IMR-90 (cell line): ENCODE results near the gene SHC2. TPM values are rescaled to one million over a fixed set of nuclear protein-coding genes. Genes with fewer than 3 reads are reported as not detected.

Source experiments
- ATAC-seq: fragments of 200-7000 bp; cut with Tn5 transposase; 2 replicates; pipeline ENCODE4 v1.9.1; 2020; ENCODE audit warnings: low read depth, mild to moderate bottlenecking, moderate library complexity
- BruUV-seq: library from RNA; stranded (reverse); fragments of 400-500 nt; replicated peaks from 2 replicates; lab custom pipeline; 2021; lab: Mats Ljungman, UMichigan
- CTCF ChIA-PET: fragments of 300-600 bp; formaldehyde crosslinking; extraction: SDS; loops from one replicate; lab custom pipeline; 2021; ENCODE audit warnings: antibody characterized with exemption; lab: Yijun Ruan, JAX
- POLR2A ChIA-PET: fragments of 300-600 bp; sonication (Branson Sonifier 250); formaldehyde crosslinking; loops from one replicate; lab custom pipeline; 2022; ENCODE audit warnings: antibody characterized with exemption; ENCODE audit not compliant: unreplicated experiment; lab: Charles Lee
- DNase-seq: peaks from one replicate; pipeline ENCODE4 v3.0.0; 2013
- H2AFZ ChIP-seq: replicated peaks from 2 replicates; pipeline ENCODE3; 2013; ENCODE audit warnings: low read length, mild to moderate bottlenecking; ENCODE audit not compliant: poor library complexity
- H2AK5ac ChIP-seq: 2 replicates; pipeline ENCODE4 v1.6.1; 2013; ENCODE audit warnings: low read depth, low read length, inconsistent platforms
- H2AK9ac ChIP-seq: replicated peaks from 2 replicates; pipeline ENCODE3; 2013; ENCODE audit warnings: mild to moderate bottlenecking, low read depth, low read length, moderate library complexity; ENCODE audit not compliant: poor library complexity
- H2BK120ac ChIP-seq: 2 replicates; pipeline ENCODE4 v1.6.1; 2013; ENCODE audit warnings: low read depth, low read length, inconsistent platforms
- H2BK15ac ChIP-seq: 3 replicates; pipeline ENCODE4 v1.6.1; 2013; ENCODE audit warnings: low read depth, low read length, inconsistent platforms
- H2BK20ac ChIP-seq: 2 replicates; pipeline ENCODE4 v1.6.1; 2013; ENCODE audit warnings: low read depth, mild to moderate bottlenecking, inconsistent platforms, low read length, moderate library complexity
- H2BK5ac ChIP-seq: 2 replicates; pipeline ENCODE4 v1.6.1; 2013; ENCODE audit warnings: mild to moderate bottlenecking, low read depth, low read length, inconsistent platforms; ENCODE audit not compliant: poor library complexity, severe bottlenecking
- H3K14ac ChIP-seq: replicated peaks from 2 replicates; pipeline ENCODE4 v1.6.1; 2013; ENCODE audit warnings: low read depth, low read length, inconsistent platforms
- H3K18ac ChIP-seq: 2 replicates; pipeline ENCODE4 v1.6.1; 2013; ENCODE audit warnings: low read depth, low read length, control low read depth
- H3K23ac ChIP-seq: 2 replicates; pipeline ENCODE4 v1.6.1; 2013; ENCODE audit warnings: low read depth, low read length, inconsistent platforms
- H3K27ac ChIP-seq: 2 replicates; pipeline ENCODE4 v1.5.1; 2013; ENCODE audit warnings: mild to moderate bottlenecking, control low read depth, low read length; ENCODE audit not compliant: insufficient read depth
- H3K27me3 ChIP-seq: 2 replicates; pipeline ENCODE4 v1.6.1; 2013; ENCODE audit warnings: low read length; ENCODE audit not compliant: control insufficient read depth, insufficient read depth
- H3K36me3 ChIP-seq: 2 replicates; pipeline ENCODE4 v1.6.1; 2013; ENCODE audit warnings: low read length, mixed read lengths; ENCODE audit not compliant: control insufficient read depth, insufficient read depth
- H3K4ac ChIP-seq: 2 replicates; pipeline ENCODE4 v1.6.1; 2013; ENCODE audit warnings: low read depth, low read length, inconsistent platforms
- H3K4me1 ChIP-seq: 2 replicates; pipeline ENCODE4 v1.6.1; 2013; ENCODE audit warnings: low read length, mixed read lengths; ENCODE audit not compliant: control insufficient read depth, insufficient read depth
- H3K4me2 ChIP-seq: 2 replicates; pipeline ENCODE4 v1.6.1; 2013; ENCODE audit warnings: low read depth, mild to moderate bottlenecking, control low read depth, low read length, moderate library complexity
- H3K4me3 ChIP-seq: 2 replicates; pipeline ENCODE4 v1.5.1; 2013; ENCODE audit warnings: low read depth, mild to moderate bottlenecking, control low read depth, low read length, moderate library complexity; ENCODE audit not compliant: insufficient read depth
- H3K56ac ChIP-seq: 2 replicates; pipeline ENCODE4 v1.6.1; 2013; ENCODE audit warnings: low read length, inconsistent platforms; ENCODE audit not compliant: insufficient read depth; ENCODE audit errors: extremely low read depth
- H3K79me1 ChIP-seq, 2 experiments: 2 replicates each; pipeline ENCODE4 v1.6.1; 2013; ENCODE audit warnings: low read length in 2 of 2, inconsistent platforms in 1 of 2, low read depth in 1 of 2
- H3K9ac ChIP-seq: 2 replicates; pipeline ENCODE4 v1.6.1; 2013; ENCODE audit warnings: low read depth, low read length, control low read depth
- H3K9me1 ChIP-seq: 2 replicates; pipeline ENCODE4 v1.6.1; 2013; ENCODE audit warnings: low read length, inconsistent platforms; ENCODE audit not compliant: insufficient read depth
- H3K9me3 ChIP-seq: 2 replicates; pipeline ENCODE4 v1.6.1; 2013; ENCODE audit warnings: low read length; ENCODE audit not compliant: control insufficient read depth, insufficient read depth
- H4K20me1 ChIP-seq: 2 replicates; pipeline ENCODE4 v1.6.1; 2013; ENCODE audit warnings: low read length, inconsistent platforms; ENCODE audit not compliant: insufficient read depth
- H4K5ac ChIP-seq: 2 replicates; pipeline ENCODE4 v1.6.1; 2013; ENCODE audit warnings: mild to moderate bottlenecking, low read depth, low read length, control low read depth
- H4K8ac ChIP-seq, 2 experiments: 2 replicates each; pipeline ENCODE4 v1.6.1; 2013; ENCODE audit warnings: low read depth in 2 of 2, low read length in 2 of 2, control low read depth in 1 of 2, inconsistent platforms in 1 of 2
- H4K91ac ChIP-seq: 2 replicates; pipeline ENCODE4 v1.6.1; 2013; ENCODE audit warnings: low read depth, low read length, inconsistent platforms; ENCODE audit not compliant: insufficient read depth
- CEBPB ChIP-seq: IDR thresholded peaks from 2 replicates; pipeline ENCODE4 v1.6.1; 2012; ENCODE audit warnings: low read depth, low read length, improper control_type of control experiment
- FOS ChIP-seq: fragments of 150-350 bp; IDR thresholded peaks from 2 replicates; pipeline ENCODE4 v1.6.1; 2016; ENCODE audit warnings: low read depth, low read length
- MAFK ChIP-seq: IDR thresholded peaks from 2 replicates; pipeline ENCODE4 v1.6.1; 2012; ENCODE audit warnings: low read depth, low read length, improper control_type of control experiment
- MAZ ChIP-seq: IDR thresholded peaks from 2 replicates; pipeline ENCODE4 v1.6.1; 2012; ENCODE audit warnings: low read depth, mild to moderate bottlenecking, low read length, improper control_type of control experiment, moderate library complexity, borderline replicate concordance
- MXI1 ChIP-seq: IDR thresholded peaks from 2 replicates; pipeline ENCODE4 v1.6.1; 2012; ENCODE audit warnings: low read depth, mild to moderate bottlenecking, low read length, moderate library complexity, borderline replicate concordance
- NFE2L2 ChIP-seq: fragments of 150-350 bp; IDR thresholded peaks from 2 replicates; pipeline ENCODE4 v1.6.1; 2016; ENCODE audit warnings: low read depth, mild to moderate bottlenecking, low read length
- POLR2A ChIP-seq: IDR thresholded peaks from 2 replicates; pipeline ENCODE4 v1.6.1; 2012; ENCODE audit warnings: mild to moderate bottlenecking, low read depth, low read length
- RAD21 ChIP-seq: IDR thresholded peaks from 2 replicates; pipeline ENCODE4 v1.6.1; 2012; ENCODE audit warnings: low read length, improper control_type of control experiment
- RCOR1 ChIP-seq: IDR thresholded peaks from 2 replicates; pipeline ENCODE4 v1.6.1; 2012; ENCODE audit warnings: mild to moderate bottlenecking, low read length, improper control_type of control experiment; ENCODE audit not compliant: insufficient replicate concordance
- RFX5 ChIP-seq: IDR thresholded peaks from 2 replicates; pipeline ENCODE4 v1.8.0; 2012; ENCODE audit warnings: low read depth, mild to moderate bottlenecking, low read length, moderate library complexity
- SMC3 ChIP-seq: fragments of 150-350 bp; IDR thresholded peaks from 2 replicates; pipeline ENCODE4 v1.6.1; 2016; ENCODE audit warnings: low read depth, mild to moderate bottlenecking, antibody characterized with exemption, low read length, moderate library complexity
- WGBS, 2 experiments: methylation state at CpG; one replicate each; pipeline versions ENCODE4 v1.1.5 to v1.1.7; 2013; ENCODE audit warnings: missing lambda C conversion rate in 2 of 2; ENCODE audit not compliant: insufficient read length in 1 of 2; ENCODE audit errors: extremely low coverage in 2 of 2; 5-methylcytosine and 5-hydroxymethylcytosine counted together
- dilution Hi-C: fragments of 300-500 bp; cut with HindIII; formaldehyde crosslinking; loops from one replicate; pipeline ENCODE4 v1.14.3; 2018; ENCODE audit warnings: low sequenced_read_pairs; ENCODE audit not compliant: unreplicated experiment
- in situ Hi-C: fragments of 300-500 bp; cut with MboI; formaldehyde crosslinking; loops from 3 replicates; pipeline ENCODE4 v1.14.3; 2019; ENCODE audit warnings: low sequenced_read_pairs, inconsistent platforms, mixed read lengths
- intact Hi-C: fragments of 100-400 bp; cut with micrococcal nuclease; formaldehyde crosslinking; loops from 2 replicates; pipeline ENCODE4 v1.10.0; 2022
- polyA plus RNA-seq, 3 experiments: library from polyadenylated mRNA; depleted of rRNA; stranded (reverse); fragments of >200 nt; gene quantifications; 2 replicates each; pipeline ENCODE4 v1.2.3, GENCODE V29; 2012; ENCODE audit warnings: low replicate concordance in 1 of 3
- total RNA-seq: library from RNA; depleted of rRNA; stranded (reverse); fragments of >200 nt; gene quantifications from 2 replicates; pipeline ENCODE4 v1.2.3, GENCODE V29; 2012
- TF ChIP-seq, protein P1 (sequence below): conservative IDR thresholded peaks from 2 replicates; pipeline ENCODE4 v1.5.1; 2012; ENCODE audit warnings: mild to moderate bottlenecking, low read depth, low read length, improper control_type of control experiment
- TF ChIP-seq, protein P2 (sequence below): fragments of 150-350 bp; IDR thresholded peaks from 2 replicates; pipeline ENCODE4 v1.6.1; 2017; ENCODE audit warnings: mild to moderate bottlenecking, antibody characterized with exemption, low read length, low read depth

Gene SHC2
- total and polyA plus RNA-seq, 2 of the 4 experiments (the other 2 are of a cell fraction) = 0.68 TPM; not detected in 1

DNA sequence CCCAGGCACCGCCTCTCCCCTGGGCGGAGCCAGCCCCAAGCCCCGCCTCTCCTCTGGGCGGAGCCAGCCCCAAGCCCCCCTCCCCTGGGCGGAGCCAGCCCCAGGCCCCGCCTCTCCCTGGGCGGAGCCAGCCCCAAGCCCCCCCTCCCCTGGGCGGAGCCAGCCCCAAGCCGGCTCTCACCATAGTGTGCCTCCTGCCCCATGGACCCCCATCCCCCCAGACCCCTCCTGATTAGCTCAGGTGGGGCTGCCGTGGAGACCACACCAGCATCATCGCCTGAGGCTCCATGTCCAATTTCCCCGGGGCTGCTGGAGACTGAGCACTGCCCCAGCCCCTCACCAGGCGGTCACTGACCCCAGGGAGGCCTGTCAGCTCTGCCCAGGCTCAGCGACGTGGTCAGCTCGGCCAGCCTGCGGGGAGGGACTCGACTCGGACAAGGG, 31.3 kb upstream of the SHC2 start:
- Histone ChIP-seq H2AK9ac (no peak overlapping the region), H2BK15ac (no peak overlapping the region), H3K36me3 (no peaks in the 10 kb centered on the region), H4K5ac (no peak overlapping the region), H4K91ac (no peak overlapping the region), H3K18ac (no peak overlapping the region), H2BK120ac (no peak overlapping the region), H3K4me1 (peaks cover 4% of the 10 kb centered on the region; the same call in 1 of the 2 replicates), H4K20me1 (no peaks in the 10 kb centered on the region), H2BK5ac (no peak overlapping the region), H3K4me3 (no peak overlapping the region), H3K9ac (no peak overlapping the region), H3K27ac (no peak overlapping the region), H2AFZ (no peak overlapping the region), H2BK20ac (no peak overlapping the region), H3K9me3 (no peaks in the 10 kb centered on the region), H2AK5ac (no peak overlapping the region), H3K56ac (no peak overlapping the region), H3K14ac (no peak overlapping the region), H3K23ac (no peak overlapping the region), H3K4me2 (no peak overlapping the region), H3K9me1 (peaks cover 4% of the 10 kb centered on the region; the same call in 1 of the 2 replicates), H3K4ac (no peak overlapping the region), H3K27me3 (peaks cover 6% of the 10 kb centered on the region; the same call in 1 of the 2 replicates), H3K79me1 (peaks cover 0 to 7% of the 10 kb centered on the region in 2 experiments; a peak in 1 of 4 replicates), H4K8ac (no peak overlapping the region)
- TF ChIP-seq CEBPB (no peak), POLR2A (no peak), MAZ (no peak), FOS (no peak), RCOR1 (no peak), MXI1 (no peak), RAD21 (no peak), NFE2L2 (no peak), SMC3 (no peak), RFX5 (no peak), MAFK (no peak)
- TF ChIP-seq, protein P1, sequence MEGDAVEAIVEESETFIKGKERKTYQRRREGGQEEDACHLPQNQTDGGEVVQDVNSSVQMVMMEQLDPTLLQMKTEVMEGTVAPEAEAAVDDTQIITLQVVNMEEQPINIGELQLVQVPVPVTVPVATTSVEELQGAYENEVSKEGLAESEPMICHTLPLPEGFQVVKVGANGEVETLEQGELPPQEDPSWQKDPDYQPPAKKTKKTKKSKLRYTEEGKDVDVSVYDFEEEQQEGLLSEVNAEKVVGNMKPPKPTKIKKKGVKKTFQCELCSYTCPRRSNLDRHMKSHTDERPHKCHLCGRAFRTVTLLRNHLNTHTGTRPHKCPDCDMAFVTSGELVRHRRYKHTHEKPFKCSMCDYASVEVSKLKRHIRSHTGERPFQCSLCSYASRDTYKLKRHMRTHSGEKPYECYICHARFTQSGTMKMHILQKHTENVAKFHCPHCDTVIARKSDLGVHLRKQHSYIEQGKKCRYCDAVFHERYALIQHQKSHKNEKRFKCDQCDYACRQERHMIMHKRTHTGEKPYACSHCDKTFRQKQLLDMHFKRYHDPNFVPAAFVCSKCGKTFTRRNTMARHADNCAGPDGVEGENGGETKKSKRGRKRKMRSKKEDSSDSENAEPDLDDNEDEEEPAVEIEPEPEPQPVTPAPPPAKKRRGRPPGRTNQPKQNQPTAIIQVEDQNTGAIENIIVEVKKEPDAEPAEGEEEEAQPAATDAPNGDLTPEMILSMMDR = no peak
- TF ChIP-seq, protein P2, sequence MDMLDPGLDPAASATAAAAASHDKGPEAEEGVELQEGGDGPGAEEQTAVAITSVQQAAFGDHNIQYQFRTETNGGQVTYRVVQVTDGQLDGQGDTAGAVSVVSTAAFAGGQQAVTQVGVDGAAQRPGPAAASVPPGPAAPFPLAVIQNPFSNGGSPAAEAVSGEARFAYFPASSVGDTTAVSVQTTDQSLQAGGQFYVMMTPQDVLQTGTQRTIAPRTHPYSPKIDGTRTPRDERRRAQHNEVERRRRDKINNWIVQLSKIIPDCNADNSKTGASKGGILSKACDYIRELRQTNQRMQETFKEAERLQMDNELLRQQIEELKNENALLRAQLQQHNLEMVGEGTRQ = no peak
- POLR2A ChIA-PET = interaction anchor here (0.6 kb wide), 1 partner anchor 20 kb away, joined by 3 read pairs; no protein-coding TSS in a partner anchor
- dilution Hi-C loops (no loop called here), intact Hi-C loops (no loop called here), in situ Hi-C loops (no loop called here)
- ATAC-seq (no peak), DNase-seq (no peak)
- WGBS, 2 experiments = 76% methylated on average over 5 of the region's 19 CpGs; no CpG with 5 or more reads in 1 of the 2 experiments
- CTCF ChIA-PET = no interaction called here
- no TSS peak for BruUV-seq
